NCI-H128 (cell line): Measurements from ENCODE around the gene NAA40.

Experiments used
- DNase-seq: peaks from one replicate; lab custom pipeline; 2025; ENCODE audit not compliant: unreplicated experiment; lab: John Stamatoyannopoulos, UW

The NAA40 gene

GRCh38 chr11:63985812-63986155, 47.0 kb downstream of the NAA40 start:
- no peak for DNase-seq

DNA sequence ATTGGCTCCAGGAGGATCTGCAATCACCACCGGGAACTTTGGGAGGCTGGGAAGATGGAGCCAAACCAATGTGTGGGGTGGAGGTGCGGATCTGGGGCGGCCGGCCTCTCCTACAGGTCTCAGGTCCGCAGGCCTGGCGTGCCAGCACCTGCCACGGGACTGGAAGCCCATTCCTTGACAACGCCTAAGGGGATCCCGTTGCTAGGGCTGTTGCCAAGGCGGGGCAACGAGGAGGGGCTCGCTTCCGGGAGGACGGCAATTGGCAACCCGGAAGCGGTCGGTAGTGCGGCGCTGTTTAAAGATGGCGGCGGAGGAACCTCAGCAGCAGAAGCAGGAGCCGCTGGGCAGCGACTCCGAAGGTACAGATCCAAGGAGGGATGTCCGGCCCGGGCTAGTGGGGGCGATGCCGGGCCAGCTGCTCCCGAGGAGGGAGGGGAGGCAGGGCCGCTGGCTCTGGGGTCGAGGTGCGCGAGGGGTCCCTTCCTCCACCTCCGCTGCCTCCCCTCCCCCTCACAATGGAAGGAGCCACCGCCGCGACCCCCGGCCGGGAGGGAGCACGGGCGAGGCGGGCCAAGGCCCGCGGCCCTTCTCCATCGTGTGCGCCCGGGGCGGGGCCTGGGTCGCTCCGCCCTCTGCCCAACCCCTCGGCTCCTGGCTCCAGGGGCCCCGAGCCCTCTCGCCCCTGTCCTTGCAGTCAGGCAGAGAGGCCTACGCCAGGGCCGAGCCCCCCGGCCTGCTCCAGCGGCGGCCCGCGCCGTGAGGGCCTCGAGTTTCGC, 47.5 kb downstream of the NAA40 start, which contains the start of gene OTUB1:
TSS of gene OTUB1 (plus strand) at position 283 of the 776 bp plus-strand sequence. CDS start at position 302, 19 bp downstream.
- DNase-seq: peak; percentile 78

DNA sequence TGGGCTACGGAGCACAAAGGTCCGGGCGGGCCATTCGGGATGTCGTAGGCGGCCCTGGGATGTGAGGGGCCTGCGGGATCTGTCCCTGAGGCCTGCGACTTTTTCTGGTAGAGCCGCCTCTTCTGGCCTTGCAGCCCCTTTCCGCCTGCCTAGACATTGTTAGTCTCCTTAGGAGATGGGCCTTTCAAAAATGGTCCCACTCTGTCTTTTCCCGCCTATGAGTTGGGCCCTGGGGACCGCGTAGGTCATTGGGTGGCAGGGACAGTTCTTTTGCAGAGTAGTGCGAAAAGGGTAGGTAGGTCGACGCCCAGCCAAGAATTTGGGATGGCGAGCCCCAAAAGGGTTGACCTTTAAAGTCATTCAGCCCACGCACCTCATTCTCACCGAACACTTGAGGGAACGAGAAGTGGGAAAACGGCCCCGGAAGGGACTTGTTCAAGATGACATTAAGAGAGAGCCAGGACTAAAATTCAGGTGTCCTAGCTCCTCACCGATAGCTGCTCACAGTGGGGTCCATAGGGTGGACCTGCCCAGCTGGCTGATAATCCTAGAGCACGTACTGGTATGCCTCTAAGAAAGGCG, 48.2 kb downstream of the NAA40 start:
- DNase-seq: no peak

- DNase-seq: no peak
Observed at GRCh38 chr11:63991558-63991957, 52.8 kb downstream of the NAA40 start.

DNA sequence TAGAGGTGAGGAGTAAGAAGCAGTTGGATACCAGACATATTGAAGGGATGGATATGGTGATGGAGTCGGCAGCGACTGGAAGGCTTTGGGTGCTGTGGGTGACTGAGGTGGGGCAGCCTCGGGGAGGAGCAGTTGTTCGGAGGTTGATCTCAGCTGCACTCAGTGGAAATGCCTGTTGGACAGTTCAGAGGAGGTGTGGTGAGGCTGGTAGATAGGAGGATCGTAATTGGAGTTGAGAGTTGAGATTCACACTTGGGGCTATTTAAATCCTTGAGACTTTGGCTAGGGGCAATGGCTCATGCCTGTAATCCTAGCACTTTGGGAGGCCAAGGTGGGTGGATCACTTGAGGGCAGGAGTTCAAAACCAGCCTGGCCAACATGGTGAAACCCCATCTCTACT, 54.3 kb downstream of the NAA40 start:
- no peak for DNase-seq

- DNase-seq: no peak
Observed at GRCh38 chr11:63993993-63994392, 55.2 kb downstream of the NAA40 start.

DNA sequence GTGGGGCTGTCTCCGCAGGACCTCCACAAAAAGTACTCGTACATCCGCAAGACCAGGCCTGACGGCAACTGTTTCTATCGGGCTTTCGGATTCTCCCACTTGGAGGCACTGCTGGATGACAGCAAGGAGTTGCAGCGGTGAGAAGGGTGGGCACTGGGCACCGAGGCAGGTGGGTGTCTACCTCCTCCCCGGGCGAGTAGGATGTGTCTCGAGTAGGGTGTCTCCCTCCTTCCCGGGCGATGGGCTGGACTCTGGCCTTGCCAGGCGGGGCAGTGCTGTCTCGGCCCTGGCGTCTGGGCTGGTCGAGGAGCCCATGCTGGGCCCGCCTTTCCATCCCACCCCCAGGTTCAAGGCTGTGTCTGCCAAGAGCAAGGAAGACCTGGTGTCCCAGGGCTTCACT, 57.7 kb downstream of the NAA40 start:
- no peak for DNase-seq

DNA sequence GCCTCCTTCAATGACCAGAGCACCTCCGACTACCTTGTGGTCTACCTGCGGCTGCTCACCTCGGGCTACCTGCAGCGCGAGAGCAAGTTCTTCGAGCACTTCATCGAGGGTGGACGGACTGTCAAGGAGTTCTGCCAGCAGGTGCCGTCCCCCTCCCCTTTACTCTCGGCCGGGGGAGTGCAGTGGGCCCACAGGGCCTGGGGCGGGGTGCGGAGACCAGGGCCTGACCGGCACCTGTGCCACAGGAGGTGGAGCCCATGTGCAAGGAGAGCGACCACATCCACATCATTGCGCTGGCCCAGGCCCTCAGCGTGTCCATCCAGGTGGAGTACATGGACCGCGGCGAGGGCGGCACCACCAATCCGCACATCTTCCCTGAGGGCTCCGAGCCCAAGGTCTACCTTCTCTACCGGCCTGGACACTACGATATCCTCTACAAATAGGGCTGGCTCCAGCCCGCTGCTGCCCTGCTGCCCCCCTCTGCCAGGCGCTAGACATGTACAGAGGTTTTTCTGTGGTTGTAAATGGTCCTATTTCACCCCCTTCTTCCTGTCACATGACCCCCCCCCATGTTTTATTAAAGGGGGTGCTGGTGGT, 58.4 kb downstream of the NAA40 start:
- DNase-seq: no peak

GRCh38 chr11:63997801-63998337, 59.1 kb downstream of the NAA40 start:
- no peak for DNase-seq

GRCh38 chr11:63998558-63999348, 60.0 kb downstream of the NAA40 start:
- no peak for DNase-seq

GRCh38 chr11:63999349-64000025, 60.7 kb downstream of the NAA40 start:
- no peak for DNase-seq

DNA sequence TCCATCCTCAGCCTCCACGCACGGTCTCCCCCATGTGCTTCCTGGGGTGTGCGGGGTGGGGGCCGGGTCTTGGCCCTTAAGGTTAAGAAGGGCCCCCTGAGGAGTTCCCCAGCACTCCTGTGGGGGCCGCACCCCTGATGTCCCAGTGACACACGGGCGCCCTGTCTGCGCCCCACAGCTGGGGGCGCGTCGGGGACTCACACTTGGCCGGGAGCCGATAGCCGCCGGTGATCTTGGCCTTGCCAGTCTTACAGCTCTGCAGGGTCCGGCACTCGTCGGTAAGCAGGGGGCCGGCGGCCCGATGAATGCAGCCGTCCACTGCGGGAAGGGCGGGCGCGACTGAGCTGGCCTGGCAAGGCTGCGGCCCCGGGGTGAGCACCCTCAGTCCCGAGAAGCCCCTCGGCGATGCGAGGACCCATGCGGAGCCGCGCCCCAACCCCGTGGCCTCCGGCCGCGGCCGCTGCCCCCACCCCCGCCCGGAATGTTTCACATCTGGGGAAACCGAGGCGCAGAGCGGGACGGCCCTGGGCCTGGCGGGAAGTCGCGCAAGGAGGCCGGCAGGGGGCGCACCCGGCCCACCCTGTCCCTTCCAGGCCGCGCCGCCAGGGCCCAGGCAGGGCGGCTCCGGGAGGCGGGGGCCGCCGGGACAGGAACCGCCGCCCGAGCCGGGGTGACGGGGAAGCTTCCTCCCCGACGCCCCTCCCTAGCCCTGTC, 61.4 kb downstream of the NAA40 start:
- DNase-seq: no peak

DNA sequence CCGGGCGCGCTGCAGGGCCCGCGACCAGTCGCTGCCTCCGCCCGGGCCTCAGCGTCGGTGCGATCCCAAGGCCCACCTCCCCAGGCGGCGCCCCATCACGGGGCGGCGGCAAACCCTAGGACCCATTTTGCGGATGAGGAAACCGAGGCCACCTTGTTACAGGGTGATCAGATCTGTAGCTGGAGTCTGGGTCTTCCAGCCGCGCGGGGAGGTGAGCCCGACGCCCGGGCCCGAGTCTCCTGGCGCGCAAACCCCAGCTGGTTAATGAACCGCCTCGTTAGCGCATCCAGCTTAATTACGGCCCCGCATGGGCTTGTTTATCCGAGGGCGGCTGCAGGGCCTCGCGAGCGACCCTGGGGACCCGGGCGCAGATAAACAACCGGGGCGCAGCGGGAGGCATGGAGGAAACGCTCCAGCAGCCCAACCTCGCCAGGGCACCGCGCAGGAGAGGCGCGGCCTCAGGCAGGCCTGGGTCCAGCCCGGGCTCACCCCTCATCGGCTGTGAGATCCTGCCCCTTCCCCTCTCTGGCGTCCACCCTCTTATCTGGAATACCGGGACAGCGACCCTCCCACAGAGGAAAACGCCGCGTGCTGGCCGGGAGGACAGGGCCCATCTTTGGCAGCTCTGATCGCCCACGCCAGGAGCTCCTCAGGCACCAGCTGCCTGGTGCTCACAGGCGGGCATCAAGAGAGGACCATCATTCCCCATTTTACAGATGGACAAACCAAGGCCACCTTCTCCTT, 62.1 kb downstream of the NAA40 start:
- no peak for DNase-seq

DNA sequence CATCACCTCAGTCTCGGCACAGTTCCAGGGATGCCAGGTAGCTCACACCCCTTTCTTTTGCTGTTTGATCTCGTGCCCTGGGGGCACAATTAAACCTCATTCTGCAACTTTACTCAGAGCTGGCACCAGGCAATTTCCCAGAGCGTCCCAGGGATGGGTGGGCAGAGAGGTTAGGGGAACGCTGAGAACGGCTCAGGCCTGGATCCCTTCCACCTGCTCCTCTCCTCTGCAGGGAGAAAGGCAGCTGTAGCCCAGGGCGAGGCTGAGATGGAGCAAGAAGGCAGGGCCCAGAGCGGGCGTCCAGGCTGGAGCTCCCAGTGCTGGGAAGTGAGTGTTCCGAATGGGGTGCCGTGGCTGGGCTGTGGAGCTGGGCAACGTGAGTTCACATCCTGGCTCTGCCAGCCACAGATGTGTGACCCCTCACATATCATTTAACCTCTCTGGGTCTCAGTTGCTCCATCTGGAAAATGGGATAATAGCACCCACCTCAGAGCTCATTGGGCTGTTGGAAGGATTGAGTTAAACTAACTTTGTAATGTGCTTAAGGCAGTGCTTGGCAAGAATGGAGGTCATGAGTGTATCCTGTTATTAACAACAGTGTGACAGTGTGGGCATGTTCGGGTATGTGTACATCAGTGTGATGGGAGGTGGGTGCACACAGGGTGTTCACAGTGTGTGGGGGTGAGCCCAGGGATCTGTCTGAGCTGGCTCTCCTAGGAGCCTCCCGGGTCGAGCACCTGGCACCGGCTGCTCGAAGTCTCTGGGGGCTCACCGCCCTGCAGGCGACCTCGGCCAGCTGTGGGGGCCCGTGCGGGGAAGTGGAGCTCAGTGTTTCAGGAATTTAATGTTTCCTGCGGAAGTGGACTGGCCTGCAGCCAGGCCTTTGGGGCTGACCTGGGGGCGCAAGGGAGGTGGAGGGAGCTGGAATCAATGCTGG, 63.0 kb downstream of the NAA40 start:
- DNase-seq: no peak

- DNase-seq: no peak
Observed at GRCh38 chr11:64003807-64004589, 65.2 kb downstream of the NAA40 start.

DNA sequence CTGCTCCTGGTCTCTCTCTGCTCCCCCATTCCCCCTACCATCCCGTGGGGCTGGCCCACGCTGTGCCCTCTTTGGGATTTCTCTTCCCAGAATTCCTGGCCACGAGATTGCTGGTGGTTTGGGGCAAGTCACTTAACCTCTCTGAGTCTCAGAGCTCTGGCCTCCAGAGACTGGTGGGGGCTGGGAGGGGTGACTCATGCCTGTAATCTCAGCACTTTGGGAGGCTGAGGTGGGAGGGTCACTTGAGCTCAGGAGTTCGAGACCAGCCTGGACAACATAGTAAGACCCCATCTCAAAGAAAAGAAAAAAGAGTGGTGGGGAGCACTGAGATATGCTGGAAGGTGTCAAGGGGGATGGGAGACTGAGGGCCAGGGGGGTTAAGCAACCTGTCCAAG, 65.8 kb downstream of the NAA40 start:
- no peak for DNase-seq

DNA sequence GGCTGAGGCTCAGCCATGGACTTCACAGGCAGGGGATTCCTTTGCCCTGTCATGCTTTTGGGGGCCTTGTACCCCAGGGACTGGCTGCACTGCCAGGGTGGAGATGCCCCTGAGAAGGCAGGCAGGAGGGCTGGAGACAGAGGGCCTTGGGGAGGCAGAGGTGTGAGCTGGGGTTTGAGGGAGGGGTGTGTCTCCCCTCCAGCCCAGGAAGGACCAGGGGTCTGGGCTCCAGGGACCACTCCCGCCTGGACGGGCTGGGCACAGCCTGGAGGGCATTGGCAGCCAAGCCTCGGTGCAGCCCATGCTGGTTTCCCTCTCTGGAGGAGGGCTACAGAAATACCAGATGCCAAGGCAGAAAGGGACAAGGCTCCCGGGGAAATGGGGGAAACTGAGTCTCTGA, 66.9 kb downstream of the NAA40 start:
- no peak for DNase-seq

DNA sequence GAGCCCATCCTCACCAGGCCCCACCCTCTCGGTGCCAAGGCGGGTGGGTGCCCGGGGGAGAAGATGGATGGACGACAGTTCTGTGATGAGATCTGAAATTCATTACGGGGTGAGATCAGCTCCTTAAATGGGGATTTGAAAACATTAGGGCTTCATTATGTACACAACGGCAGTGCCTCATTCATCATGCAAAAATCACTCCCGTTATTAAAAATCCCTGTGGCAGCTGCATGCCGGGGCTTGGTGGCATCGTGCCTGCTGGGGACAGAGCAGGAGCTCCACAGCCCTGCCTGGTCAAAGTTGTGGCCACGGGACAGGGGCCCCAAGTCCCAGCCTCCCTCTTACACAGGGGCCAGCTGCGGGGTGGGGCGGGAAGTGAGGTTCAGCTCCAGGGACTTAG, 67.6 kb downstream of the NAA40 start:
- DNase-seq: no peak
